ENCODE data around the gene P4HA2. TPM values are rescaled to one million over a fixed set of nuclear protein-coding genes. Genes with fewer than 3 reads are reported as not detected.

P4HA2 gene
- total RNA-seq, 1 donor from 2014 or later: 44.9 TPM

GRCh38 chr5:132233811-132234683 is 6.4 kb upstream of the P4HA2 start:
- DNase-seq (ENCODE audit: low spot score): no peak
- Mint-ChIP-seq H3K4me3 (ENCODE audit: low read depth) (no peak overlapping the region), H3K4me1 (ENCODE audit: low read depth) (peaks cover 28% of the 10 kb centered on the region), H3K36me3 (ENCODE audit: low read depth) (no peaks in the 10 kb centered on the region), H3K9me3 (no peaks in the 10 kb centered on the region), H3K27me3 (ENCODE audit: low read depth) (peaks cover 11% of the 10 kb centered on the region), H3K27ac (no peak overlapping the region)
- intact Hi-C loops (cut with micrococcal nuclease): no loop called here

- DNase-seq (ENCODE audit: low spot score): no peak
- Mint-ChIP-seq H3K27ac (no peak overlapping the region), H3K9me3 (no peaks in the 10 kb centered on the region), H3K36me3 (ENCODE audit: low read depth) (no peaks in the 10 kb centered on the region), H3K27me3 (ENCODE audit: low read depth) (peaks cover 12% of the 10 kb centered on the region), H3K4me3 (ENCODE audit: low read depth) (no peak overlapping the region), H3K4me1 (ENCODE audit: low read depth) (peaks cover 27% of the 10 kb centered on the region)
- intact Hi-C loops (cut with micrococcal nuclease): no loop called here
These were observed 5.4 kb upstream of the P4HA2 start for GRCh38 chr5:132233081-132233480.

GRCh38 chr5:132232465-132232864 is 4.8 kb upstream of the P4HA2 start:
- DNase-seq (ENCODE audit: low spot score): no peak
- Mint-ChIP-seq H3K27me3 (ENCODE audit: low read depth) (peaks cover 12% of the 10 kb centered on the region), H3K36me3 (ENCODE audit: low read depth) (no peaks in the 10 kb centered on the region), H3K4me3 (ENCODE audit: low read depth) (no peak overlapping the region), H3K4me1 (ENCODE audit: low read depth) (peaks cover 24% of the 10 kb centered on the region), H3K9me3 (no peaks in the 10 kb centered on the region), H3K27ac (no peak overlapping the region)
- intact Hi-C loops (cut with micrococcal nuclease): no loop called here

DNA sequence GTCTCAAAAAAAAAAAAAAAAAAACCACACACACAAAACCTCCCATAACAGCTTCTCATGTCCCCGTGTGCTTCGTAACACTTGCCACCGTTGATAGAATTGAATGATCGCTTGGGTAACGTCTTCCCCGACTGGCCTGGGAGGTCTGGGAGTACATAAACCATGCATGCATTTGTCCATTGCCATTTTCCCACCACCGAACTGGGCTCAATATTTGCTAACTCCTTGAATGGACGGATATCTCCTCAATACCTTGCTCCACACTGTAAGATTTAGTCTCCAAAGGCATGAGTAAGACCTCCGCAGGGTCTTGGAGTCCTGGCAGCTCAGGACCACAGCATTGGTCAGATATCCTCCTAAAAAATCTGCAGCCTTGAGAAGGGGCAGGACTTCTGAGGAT is 3.2 kb upstream of the P4HA2 start:
- Mint-ChIP-seq H3K36me3 (ENCODE audit: low read depth) (peaks cover 7% of the 10 kb centered on the region), H3K4me1 (ENCODE audit: low read depth) (peaks cover 33% of the 10 kb centered on the region), H3K9me3 (no peaks in the 10 kb centered on the region), H3K27ac (no peak overlapping the region), H3K4me3 (ENCODE audit: low read depth) (no peak overlapping the region), H3K27me3 (ENCODE audit: low read depth) (peaks cover 12% of the 10 kb centered on the region)
- intact Hi-C loops (cut with micrococcal nuclease): no loop called here
- no peak for DNase-seq (ENCODE audit: low spot score)

DNA sequence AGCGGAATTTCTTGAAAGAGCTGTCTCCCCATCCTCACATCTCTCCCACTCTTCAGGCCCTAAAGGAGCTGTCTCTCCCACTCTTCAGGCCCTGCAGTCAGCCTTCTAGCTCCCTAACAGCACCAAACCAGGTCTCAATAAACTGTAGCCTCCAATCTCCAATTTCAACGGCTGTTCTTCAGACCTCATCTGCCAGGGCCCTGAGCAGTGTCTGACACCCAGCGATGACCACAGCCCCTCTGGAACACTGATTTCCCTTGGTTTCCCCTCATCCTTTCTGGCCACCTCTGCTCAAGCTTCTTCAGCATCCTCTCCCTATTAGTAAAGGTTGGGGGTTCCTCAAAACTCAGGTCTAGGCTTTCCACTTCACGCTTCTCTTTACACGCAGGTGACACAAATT is 1.6 kb upstream of the P4HA2 start:
- H3K4me1 Mint-ChIP-seq (ENCODE audit: low read depth): peaks cover 47% of the 10 kb centered on the region
- no peaks in the 10 kb centered on the region for H3K9me3 Mint-ChIP-seq
- H3K27me3 Mint-ChIP-seq (ENCODE audit: low read depth): peaks cover 12% of the 10 kb centered on the region
- intact Hi-C loops (cut with micrococcal nuclease): loop anchor here (5.0 kb wide), 1 partner anchor 33 kb away; no protein-coding TSS in a partner anchor
- H3K4me3 Mint-ChIP-seq (ENCODE audit: low read depth): peak overlapping the region; percentile 76
- peaks cover 19% of the 10 kb centered on the region for H3K36me3 Mint-ChIP-seq (ENCODE audit: low read depth)
- DNase-seq (ENCODE audit: low spot score): no peak
- peak overlapping the region; percentile 50 for H3K27ac Mint-ChIP-seq

GRCh38 chr5:132228241-132229035 is 785 bp upstream of the P4HA2 start:
- intact Hi-C loops (cut with micrococcal nuclease): loop anchor here (5.0 kb wide), 1 partner anchor 34 kb away; no protein-coding TSS in a partner anchor
- Mint-ChIP-seq H3K4me3 (ENCODE audit: low read depth) (peak overlapping the region; percentile 76), H3K9me3 (no peaks in the 10 kb centered on the region), H3K36me3 (ENCODE audit: low read depth) (peaks cover 23% of the 10 kb centered on the region), H3K27me3 (ENCODE audit: low read depth) (peaks cover 12% of the 10 kb centered on the region), H3K4me1 (ENCODE audit: low read depth) (peaks cover 53% of the 10 kb centered on the region), H3K27ac (no peak overlapping the region)
- DNase-seq (ENCODE audit: low spot score): no peak

DNA sequence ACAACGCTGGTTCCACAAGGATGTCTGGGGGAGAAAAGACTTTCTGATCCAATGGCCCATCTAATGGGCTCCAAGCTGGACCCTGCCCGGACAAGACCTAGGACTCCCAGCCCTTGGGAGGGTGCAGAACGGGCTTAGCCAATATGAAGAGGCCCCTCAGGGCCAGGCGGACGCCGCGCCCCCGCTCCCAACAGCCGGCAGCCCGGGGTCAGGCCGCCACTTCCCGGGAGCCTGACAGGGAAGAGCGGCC is 493 bp downstream of the P4HA2 start:
- Mint-ChIP-seq H3K27me3 (ENCODE audit: low read depth) (peaks cover 11% of the 10 kb centered on the region), H3K4me1 (ENCODE audit: low read depth) (peaks cover 59% of the 10 kb centered on the region), H3K36me3 (ENCODE audit: low read depth) (peaks cover 28% of the 10 kb centered on the region), H3K4me3 (ENCODE audit: low read depth) (peak overlapping the region; percentile 76), H3K27ac (no peak overlapping the region), H3K9me3 (no peaks in the 10 kb centered on the region)
- DNase-seq (ENCODE audit: low spot score): no peak
- intact Hi-C loops (cut with micrococcal nuclease): loop anchor here (2.0 to 5.0 kb wide), 2 partner anchors 18 to 35 kb away; no protein-coding TSS in a partner anchor

DNA sequence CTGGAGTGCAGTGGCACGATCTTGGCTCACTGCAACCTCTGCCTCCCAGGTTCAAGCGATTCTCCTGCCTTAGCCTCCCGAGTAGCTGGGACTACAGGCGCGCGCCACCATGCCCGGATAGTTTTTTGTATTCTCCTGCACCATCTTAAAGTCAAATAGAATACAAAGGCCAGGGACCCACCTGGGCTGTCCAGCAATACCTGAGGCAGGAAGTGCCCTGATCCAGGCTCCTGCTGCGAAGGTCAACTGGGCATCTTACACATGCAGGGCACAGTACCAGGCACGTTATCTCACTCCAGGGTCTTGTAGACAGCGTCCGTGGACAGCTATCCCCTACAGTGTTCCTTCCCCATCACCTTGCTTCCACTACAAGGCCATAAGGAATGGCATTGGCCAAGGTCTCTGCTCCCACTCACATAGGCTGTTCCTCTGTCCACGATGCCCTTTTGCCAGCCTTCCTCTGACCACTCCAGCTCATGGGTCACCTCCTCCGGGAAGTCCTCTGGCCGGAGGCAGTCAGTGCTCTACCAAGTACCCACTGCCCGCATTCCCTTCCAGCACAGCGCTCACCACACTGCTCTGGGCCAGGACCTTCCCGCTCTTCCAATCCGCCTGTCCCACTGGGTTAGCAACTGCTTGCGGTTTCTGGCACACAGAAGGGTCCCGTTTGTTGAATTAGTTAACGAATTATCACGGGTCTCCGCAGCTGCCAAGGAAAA is 978 bp downstream of the P4HA2 start:
- H3K27ac Mint-ChIP-seq: no peak overlapping the region
- no peak for DNase-seq (ENCODE audit: low spot score)
- peak overlapping the region; percentile 76 for H3K4me3 Mint-ChIP-seq (ENCODE audit: low read depth)
- peaks cover 28% of the 10 kb centered on the region for H3K36me3 Mint-ChIP-seq (ENCODE audit: low read depth)
- no peaks in the 10 kb centered on the region for H3K9me3 Mint-ChIP-seq
- intact Hi-C loops (cut with micrococcal nuclease): loop anchor here (2.0 to 5.0 kb wide), 2 partner anchors 18 to 36 kb away; no protein-coding TSS in a partner anchor
- peaks cover 11% of the 10 kb centered on the region for H3K27me3 Mint-ChIP-seq (ENCODE audit: low read depth)
- peaks cover 59% of the 10 kb centered on the region for H3K4me1 Mint-ChIP-seq (ENCODE audit: low read depth)

DNA sequence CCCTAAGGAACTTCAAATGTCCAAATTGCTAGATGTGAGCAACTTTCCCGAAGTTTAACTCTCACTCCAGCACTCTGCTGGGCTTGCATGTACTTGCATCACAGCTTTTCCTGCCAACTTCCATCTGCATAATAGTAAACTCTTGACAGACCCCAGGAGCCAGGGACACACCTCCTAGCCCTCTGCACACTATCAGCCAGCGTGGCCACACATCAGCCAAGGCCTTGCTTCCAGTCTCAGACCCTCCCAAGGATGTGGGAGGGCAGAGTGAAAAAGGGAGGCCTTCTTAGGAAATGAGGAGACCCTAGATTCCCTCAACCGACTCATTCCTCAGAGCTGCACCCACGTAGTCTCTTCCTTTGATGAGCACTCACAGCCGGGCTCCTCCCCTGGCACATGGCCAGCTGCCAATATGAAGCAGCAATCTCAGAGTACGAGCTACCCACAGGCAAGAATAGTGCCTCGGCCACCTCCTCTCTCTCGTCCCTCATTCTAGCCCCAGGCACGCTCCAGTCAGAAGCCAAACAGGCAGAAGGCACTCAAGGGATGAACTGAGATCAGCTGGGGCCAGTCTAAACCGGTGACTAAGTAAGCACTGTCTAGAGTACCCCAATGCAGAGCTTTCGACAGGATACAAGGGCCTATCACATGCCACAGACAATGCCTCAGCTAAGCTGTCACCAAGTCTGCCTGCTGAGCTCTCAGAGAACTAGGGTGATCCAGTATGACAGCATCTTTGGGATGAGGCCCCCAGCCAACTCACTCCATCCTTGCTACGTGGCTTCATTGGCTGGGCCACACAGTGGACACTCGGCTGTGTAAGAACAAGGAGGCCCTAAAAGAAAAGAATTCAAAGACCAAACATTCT is 2.3 kb downstream of the P4HA2 start:
- peak overlapping the region; percentile 76 for H3K4me3 Mint-ChIP-seq (ENCODE audit: low read depth)
- intact Hi-C loops (cut with micrococcal nuclease): loop anchor here (2.0 to 5.0 kb wide), 3 partner anchors 17 to 161 kb away; no protein-coding TSS in a partner anchor
- no peaks in the 10 kb centered on the region for H3K9me3 Mint-ChIP-seq
- peaks cover 28% of the 10 kb centered on the region for H3K36me3 Mint-ChIP-seq (ENCODE audit: low read depth)
- no peak for DNase-seq (ENCODE audit: low spot score)
- no peak overlapping the region for H3K27ac Mint-ChIP-seq
- H3K4me1 Mint-ChIP-seq (ENCODE audit: low read depth): peaks cover 50% of the 10 kb centered on the region
- peaks cover 11% of the 10 kb centered on the region for H3K27me3 Mint-ChIP-seq (ENCODE audit: low read depth)

- Mint-ChIP-seq H3K27ac (no peak overlapping the region), H3K4me3 (ENCODE audit: low read depth) (no peak overlapping the region), H3K9me3 (no peaks in the 10 kb centered on the region), H3K36me3 (ENCODE audit: low read depth) (peaks cover 33% of the 10 kb centered on the region), H3K27me3 (ENCODE audit: low read depth) (peaks cover 8% of the 10 kb centered on the region), H3K4me1 (ENCODE audit: low read depth) (peaks cover 47% of the 10 kb centered on the region)
- no peak for DNase-seq (ENCODE audit: low spot score)
- intact Hi-C loops (cut with micrococcal nuclease): loop anchor here (2.0 to 5.0 kb wide), 2 partner anchors 38 to 160 kb away; no protein-coding TSS in a partner anchor
These were observed 2.9 kb downstream of the P4HA2 start for GRCh38 chr5:132224716-132225115.

- Mint-ChIP-seq H3K27me3 (ENCODE audit: low read depth) (no peaks in the 10 kb centered on the region), H3K4me3 (ENCODE audit: low read depth) (no peak overlapping the region), H3K27ac (no peak overlapping the region), H3K9me3 (no peaks in the 10 kb centered on the region), H3K36me3 (ENCODE audit: low read depth) (peaks cover 33% of the 10 kb centered on the region), H3K4me1 (ENCODE audit: low read depth) (peaks cover 38% of the 10 kb centered on the region)
- intact Hi-C loops (cut with micrococcal nuclease): loop anchor here (2.0 kb wide), 1 partner anchor 159 kb away; no protein-coding TSS in a partner anchor
- DNase-seq (ENCODE audit: low spot score): no peak
These were observed 3.8 kb downstream of the P4HA2 start for GRCh38 chr5:132223861-132224260.

DNA sequence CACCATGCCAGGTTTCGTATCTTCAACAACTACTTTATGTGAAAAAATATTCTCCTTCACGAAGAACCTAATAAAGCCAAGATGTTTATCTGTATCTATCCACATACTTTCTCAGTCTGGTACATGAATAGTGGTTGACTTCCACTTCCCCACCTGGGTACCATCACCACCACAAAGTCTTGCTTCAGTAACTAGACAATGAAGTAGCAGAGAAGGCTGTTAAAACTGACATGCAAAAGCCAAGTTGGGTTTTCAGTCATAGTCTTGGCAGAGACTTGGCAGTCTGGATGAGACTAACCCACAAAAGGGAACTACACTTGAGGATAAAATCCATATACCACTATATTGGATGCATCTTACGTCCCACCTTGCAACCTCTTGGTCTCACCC is 5.0 kb downstream of the P4HA2 start:
- Mint-ChIP-seq H3K27me3 (ENCODE audit: low read depth) (no peaks in the 10 kb centered on the region), H3K36me3 (ENCODE audit: low read depth) (peaks cover 35% of the 10 kb centered on the region), H3K27ac (no peak overlapping the region), H3K9me3 (no peaks in the 10 kb centered on the region), H3K4me3 (ENCODE audit: low read depth) (no peak overlapping the region), H3K4me1 (ENCODE audit: low read depth) (peaks cover 38% of the 10 kb centered on the region)
- DNase-seq (ENCODE audit: low spot score): no peak
- intact Hi-C loops (cut with micrococcal nuclease): no loop called here

Measured in activated T-helper 2 cell treated with anti-CD3 and anti-CD28 coated beads, Interferon-gamma antibody, Interleukin-2, Interleukin-4, amounts not matched to agents 10 μg/mL and 5 μg/mL and 100 μg/mL, durations not matched to agents 14 hours and 24 hours and 36 hours (primary cell).